HepG2 (cell line): ENCODE results near the gene SPATA12. TPM values are rescaled to one million over a fixed set of nuclear protein-coding genes. Genes with fewer than 3 reads are reported as not detected.

Source experiments
- BHLHE40 ChIP-seq: IDR thresholded peaks from 2 replicates; pipeline ENCODE4 v1.6.1; 2011; ENCODE audit warnings: low read length, improper control_type of control experiment
- CBFB ChIP-seq: sonication (generic); formaldehyde crosslinking; IDR thresholded peaks from 2 replicates; pipeline ENCODE4 v1.4.0; 2020; ENCODE audit warnings: missing genetic modification reagents
- FIP1L1 ChIP-seq: fragments of 200-400 bp; formaldehyde crosslinking; IDR thresholded peaks from 2 replicates; pipeline ENCODE4 v1.6.1; 2018; ENCODE audit warnings: low read depth, mild to moderate bottlenecking, low read length, moderate library complexity, borderline replicate concordance; ENCODE audit not compliant: insufficient read depth
- FOSL1 ChIP-seq: sonication (generic); formaldehyde crosslinking; IDR thresholded peaks from 2 replicates; pipeline ENCODE4 v1.9.0; 2021; ENCODE audit warnings: missing genetic modification reagents, borderline replicate concordance
- FOSL2 ChIP-seq: sonication (generic); formaldehyde crosslinking; IDR thresholded peaks from 2 replicates; pipeline ENCODE4 v1.4.0; 2020; ENCODE audit warnings: missing genetic modification reagents
- MAZ ChIP-seq, 2 experiments: sonication (generic) in 1 of 2; formaldehyde crosslinking in 1 of 2; IDR thresholded peaks; 2 replicates each; pipeline versions ENCODE4 v1.5.0 to v1.6.1; 2012 to 2020; ENCODE audit warnings: low read depth in 2 of 2, mild to moderate bottlenecking in 2 of 2, borderline replicate concordance in 1 of 2, improper control_type of control experiment in 1 of 2, low read length in 1 of 2, missing genetic modification reagents in 1 of 2, moderate library complexity in 1 of 2
- MTF1 ChIP-seq: sonication (generic); formaldehyde crosslinking; IDR thresholded peaks from 2 replicates; pipeline ENCODE4 v1.5.0; 2020; ENCODE audit warnings: missing genetic modification reagents
- NRL ChIP-seq: sonication (generic); formaldehyde crosslinking; IDR thresholded peaks from 2 replicates; pipeline ENCODE4 v1.5.0; 2020; ENCODE audit warnings: missing genetic modification reagents, mild to moderate bottlenecking, moderate library complexity, borderline replicate concordance
- RCOR2 ChIP-seq: IDR thresholded peaks from 2 replicates; pipeline ENCODE4 v1.6.1; 2016; ENCODE audit warnings: missing biosample characterization, missing genetic modification reagents
- SP5 ChIP-seq: IDR thresholded peaks from 2 replicates; pipeline ENCODE4 v1.6.1; 2016; ENCODE audit warnings: low read depth, borderline replicate concordance
- TBX2 ChIP-seq: sonication (generic); formaldehyde crosslinking; IDR thresholded peaks from 2 replicates; pipeline ENCODE4 v1.5.0; 2020; ENCODE audit warnings: missing genetic modification reagents, mild to moderate bottlenecking, borderline replicate concordance
- ZNF142 ChIP-seq: sonication (generic); formaldehyde crosslinking; IDR thresholded peaks from 2 replicates; pipeline ENCODE4 v1.4.0; 2020; ENCODE audit warnings: missing genetic modification reagents
- ZNF605 ChIP-seq: sonication (generic); formaldehyde crosslinking; IDR thresholded peaks from 2 replicates; pipeline ENCODE4 v1.8.0; 2022; ENCODE audit warnings: mild to moderate bottlenecking, missing genetic modification reagents
- ZNF687 ChIP-seq: sonication (generic); formaldehyde crosslinking; IDR thresholded peaks from 2 replicates; pipeline ENCODE4 v1.5.1; 2020; ENCODE audit warnings: mild to moderate bottlenecking, missing genetic modification reagents, moderate library complexity
- ZNF770 ChIP-seq: sonication (generic); formaldehyde crosslinking; IDR thresholded peaks from 2 replicates; pipeline ENCODE4 v1.5.0; 2020; ENCODE audit warnings: mild to moderate bottlenecking, missing genetic modification reagents
- polyA plus RNA-seq, 8 experiments: library from polyadenylated mRNA; depleted of rRNA in 3 of 8; stranded (reverse) in 7 of 8; unstranded in 1 of 8; fragments of >200 nt; fragmentation: Illumina TruSeq in 4 of 8; extraction: Trizol in 4 of 8; gene quantifications; 2 replicates each; pipeline versions ENCODE4 v1.2.1 to v1.2.3, GENCODE V29; 2011 to 2016; ENCODE audit warnings: low read depth in 4 of 8, missing spikeins in 1 of 8, mixed read lengths in 1 of 8; ENCODE audit not compliant: insufficient read depth in 1 of 8
- total RNA-seq, 5 experiments: library from RNA; depleted of rRNA; stranded (reverse); fragments of >200 nt; fragmentation: Illumina TruSeq; extraction: Trizol; gene quantifications; 2 replicates each; pipeline ENCODE4 v1.2.3, GENCODE V29; 2016; ENCODE audit warnings: low read depth in 1 of 5

SPATA12 gene
- total and polyA plus RNA-seq, 2 of the 13 experiments (the other 11 are each of a cell fraction or from before 2014, with no cell fraction given): 0.09 to 0.25 TPM

GRCh38 chr3:57060089-57060821 is at the start of gene SPATA12 (continued):
- peak; percentile 65; the same call in 1 of the 2 replicates for TF ChIP-seq RCOR2 (CRISPR knock-in tag)
- peak; percentile 62; the same call in 1 of the 2 replicates for TF ChIP-seq MAZ (IDR thresholded peaks at IDR 0.05; ENCODE audit: borderline replicate concordance, low read depth, low read length)
- TF ChIP-seq MAZ (CRISPR knock-in tag; IDR thresholded peaks at IDR 0.05; ENCODE audit: low read depth): no peak
- no peak for TF ChIP-seq ZNF142
- 0 out of 2 replicates have a peak, but pooled peaks have one; percentile 47 for TF ChIP-seq ZNF605 (CRISPR knock-in tag)
- TF ChIP-seq SP5 (CRISPR knock-in tag): peak; percentile 54; the same call in 1 of the 2 replicates
- TF ChIP-seq NRL (CRISPR knock-in tag): no peak
- 0 out of 2 replicates have a peak, but pooled peaks have one; percentile 20 for TF ChIP-seq BHLHE40
- TF ChIP-seq FOSL2 (CRISPR knock-in tag): peak; percentile 98
- TF ChIP-seq FIP1L1: no peak
- TF ChIP-seq ZNF770 (CRISPR knock-in tag): no peak
- 0 out of 2 replicates have a peak, but pooled peaks have one; percentile 17 for TF ChIP-seq TBX2 (CRISPR knock-in tag)
- no peak for TF ChIP-seq MTF1 (CRISPR knock-in tag)
- no peak for TF ChIP-seq CBFB
- TF ChIP-seq ZNF687: peak; percentile 69
- TF ChIP-seq FOSL1 (CRISPR knock-in tag): peak; percentile 87
